NCI-H1694 treated with DMSO at 0.1 percent for 48 hours (cell line): ENCODE measurements around the gene SSX5.
"Not testable (repeated sequence)": the region's sequence is repeated elsewhere in the genome, so short reads cannot be mapped to it uniquely, and the experiment has no call there.

Experiments used
- DNase-seq: peaks from one replicate; lab custom pipeline; 2025; lab: John Stamatoyannopoulos, UW

Gene SSX5

DNA sequence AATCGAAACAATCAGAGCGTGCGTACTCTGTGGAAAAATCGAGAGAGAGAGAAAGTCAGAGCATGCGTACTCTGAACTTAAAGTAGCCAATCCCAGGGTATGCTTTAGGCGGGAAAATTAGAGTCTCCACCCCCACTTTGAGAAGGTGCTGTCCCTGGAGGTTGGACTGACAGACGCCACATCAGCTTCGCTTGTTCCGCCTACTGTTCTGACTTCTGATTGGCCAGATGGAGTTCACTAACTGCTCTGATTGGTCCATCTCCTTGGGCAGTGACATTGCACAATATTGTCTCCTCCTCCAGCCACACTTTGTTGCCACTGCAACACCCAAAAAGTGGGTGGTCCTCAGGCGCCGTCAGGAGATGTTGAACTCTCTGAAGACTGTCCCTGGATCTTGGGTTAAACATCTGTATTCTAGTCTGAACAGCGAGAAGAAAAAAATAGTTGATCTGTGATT is at the start of gene SSX5:
SSX5 (minus strand) TSS at position 51 of the 457 bp plus-strand sequence. CDS start 1,437 bp downstream, outside the sequence.
- no peak for DNase-seq

DNA sequence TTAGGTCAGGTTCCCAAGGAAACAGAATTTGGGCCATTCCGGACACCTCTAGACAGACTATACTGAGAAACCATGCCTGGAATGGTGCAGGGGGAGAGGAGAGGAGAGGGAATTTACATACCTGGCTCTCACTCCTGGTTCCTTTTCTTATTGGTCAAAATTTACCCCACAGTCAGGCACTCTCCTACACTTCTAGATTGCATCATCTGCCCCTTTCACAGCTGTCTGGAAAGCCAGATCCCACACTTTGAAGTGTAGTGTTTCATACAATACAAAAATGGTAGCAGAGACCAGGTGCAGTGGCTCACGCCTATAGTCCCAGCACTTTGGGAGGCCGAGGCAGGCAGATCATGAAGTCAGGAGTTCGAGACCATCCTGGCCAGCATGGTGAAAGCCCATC is 27.6 kb upstream of the SSX5 start:
- DNase-seq: not testable (repeated sequence)

DNA sequence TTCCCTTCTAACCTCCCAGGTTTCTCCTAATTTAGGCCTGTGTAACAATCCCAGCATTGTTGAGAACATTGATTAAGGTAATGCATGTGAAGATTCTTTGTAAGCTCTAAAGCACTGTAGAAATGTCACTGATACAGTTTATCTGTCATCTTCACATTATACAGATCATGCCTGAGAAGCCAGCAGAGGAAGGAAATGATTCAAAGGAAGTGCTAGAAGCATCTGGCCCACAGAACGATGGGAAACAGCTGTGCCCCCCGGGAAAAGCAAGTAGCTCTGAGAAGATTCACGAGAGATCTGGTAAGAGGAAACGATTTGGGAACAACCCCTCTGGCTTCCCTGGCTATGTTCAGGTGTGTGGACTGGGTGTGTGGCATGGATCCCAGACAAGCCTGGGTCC is 17.7 kb upstream of the SSX5 start:
- DNase-seq: not testable (repeated sequence)

GRCh38 chrX:48190024-48190423 is 6.6 kb downstream of the SSX5 start:
- not testable (repeated sequence) for DNase-seq

DNA sequence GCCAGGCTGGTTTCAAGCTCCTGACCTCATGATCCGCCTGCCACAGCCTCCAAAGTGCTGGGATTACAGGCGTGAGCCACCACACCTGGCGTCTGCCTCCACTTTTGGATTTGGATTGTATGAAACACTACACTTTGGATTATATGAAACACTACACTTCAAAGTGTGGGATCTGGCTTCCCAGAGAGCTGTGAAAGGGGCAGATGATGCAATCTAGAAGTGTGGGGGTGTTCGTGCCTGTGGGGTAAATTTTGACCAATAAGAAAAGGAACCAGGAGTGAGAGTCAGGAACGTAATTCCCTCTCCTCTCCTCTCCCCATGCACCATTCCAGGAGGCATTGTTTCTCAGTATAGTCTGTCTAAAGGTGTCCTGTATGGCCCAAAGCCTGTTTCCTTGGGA is 14.7 kb downstream of the SSX5 start:
- not testable (repeated sequence) for DNase-seq

DNA sequence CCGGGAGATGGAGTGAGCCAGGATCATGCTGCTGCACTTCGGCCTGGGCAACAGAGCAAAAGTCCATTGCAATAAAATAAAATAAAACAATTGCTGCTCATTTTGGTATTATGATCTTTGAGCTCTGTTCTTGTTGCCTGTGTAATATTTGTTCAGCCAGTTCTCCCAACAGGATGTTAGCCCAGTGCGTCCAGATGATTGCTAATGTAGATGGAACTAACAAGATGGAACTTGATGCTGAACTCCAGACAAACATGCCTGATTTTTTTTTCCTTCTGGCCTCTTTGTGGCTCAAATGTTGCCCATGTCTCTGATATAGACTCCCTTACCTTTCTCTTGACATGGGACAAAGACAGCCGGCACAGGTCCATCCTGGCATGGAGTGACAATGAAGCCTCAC is 15.8 kb downstream of the SSX5 start:
- DNase-seq: no peak

DNA sequence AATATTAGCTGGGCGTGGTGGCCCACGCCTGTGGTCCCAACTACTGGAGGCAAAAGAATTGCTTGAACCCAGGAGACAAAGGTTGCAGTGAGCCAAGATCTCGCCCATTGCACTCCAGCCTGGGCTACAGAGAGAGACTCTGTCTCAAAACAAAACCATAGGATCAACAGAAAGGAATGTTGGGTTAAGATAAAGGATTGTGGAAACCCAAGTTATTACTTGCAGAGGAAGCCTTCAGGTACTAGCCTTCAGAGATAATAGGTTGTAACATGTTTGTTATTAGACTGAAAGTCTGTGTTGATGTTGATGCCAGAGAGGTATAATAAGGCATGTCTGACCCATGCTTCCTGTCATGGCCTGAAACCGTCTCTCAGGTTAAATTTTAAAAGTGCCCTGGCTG is 16.9 kb downstream of the SSX5 start:
- DNase-seq: no peak

GRCh38 chrX:48166322-48166721 is 30.3 kb downstream of the SSX5 start:
- DNase-seq: not testable (repeated sequence)

GRCh38 chrX:48165241-48165640 is 31.4 kb downstream of the SSX5 start:
- DNase-seq: no peak

- no peak for DNase-seq
Measured at GRCh38 chrX:48156014-48156413, 40.6 kb downstream of the SSX5 start.

DNA sequence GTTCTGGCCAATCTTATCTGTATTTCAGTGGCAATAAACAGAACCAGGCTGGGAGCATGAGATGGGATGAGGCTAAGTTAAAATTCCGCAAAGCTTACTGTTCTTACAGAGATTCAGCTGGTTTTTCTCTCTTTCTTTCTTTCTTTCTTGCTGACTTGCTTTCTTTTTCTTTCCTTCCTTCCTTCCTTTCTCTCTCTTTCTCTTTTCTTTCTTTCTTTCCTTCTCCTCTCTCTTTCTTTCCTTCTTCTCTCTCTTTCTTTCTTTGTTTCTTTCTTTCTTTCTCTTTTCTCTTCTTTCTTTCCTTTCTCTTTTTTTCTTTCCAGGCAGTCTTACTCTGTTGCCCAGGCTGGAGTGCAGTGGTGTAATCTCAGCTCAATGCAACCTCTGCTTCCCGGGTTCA is 41.8 kb downstream of the SSX5 start:
- DNase-seq: no peak

- DNase-seq: no peak
Measured at GRCh38 chrX:48153769-48154168, 42.8 kb downstream of the SSX5 start.

DNA sequence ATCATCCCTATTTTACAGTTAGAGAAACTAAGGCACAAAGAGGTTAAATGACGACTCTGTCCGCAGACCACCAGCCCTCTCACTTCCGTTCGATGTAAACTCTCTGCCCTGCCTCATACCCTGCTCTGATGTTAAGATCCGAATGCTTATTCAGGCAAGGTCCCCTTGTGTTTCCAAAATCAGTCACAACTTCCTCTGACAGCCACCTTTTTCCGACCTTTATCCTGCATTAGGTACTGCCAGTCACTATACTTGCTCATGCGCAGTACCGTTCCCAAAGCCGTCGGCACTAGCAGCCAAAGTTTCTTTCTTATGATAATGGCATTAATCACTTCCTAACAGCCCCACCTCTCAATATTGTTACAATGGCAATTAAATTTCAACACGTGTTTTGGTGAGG is 53.9 kb downstream of the SSX5 start:
- DNase-seq: not testable (repeated sequence)

DNA sequence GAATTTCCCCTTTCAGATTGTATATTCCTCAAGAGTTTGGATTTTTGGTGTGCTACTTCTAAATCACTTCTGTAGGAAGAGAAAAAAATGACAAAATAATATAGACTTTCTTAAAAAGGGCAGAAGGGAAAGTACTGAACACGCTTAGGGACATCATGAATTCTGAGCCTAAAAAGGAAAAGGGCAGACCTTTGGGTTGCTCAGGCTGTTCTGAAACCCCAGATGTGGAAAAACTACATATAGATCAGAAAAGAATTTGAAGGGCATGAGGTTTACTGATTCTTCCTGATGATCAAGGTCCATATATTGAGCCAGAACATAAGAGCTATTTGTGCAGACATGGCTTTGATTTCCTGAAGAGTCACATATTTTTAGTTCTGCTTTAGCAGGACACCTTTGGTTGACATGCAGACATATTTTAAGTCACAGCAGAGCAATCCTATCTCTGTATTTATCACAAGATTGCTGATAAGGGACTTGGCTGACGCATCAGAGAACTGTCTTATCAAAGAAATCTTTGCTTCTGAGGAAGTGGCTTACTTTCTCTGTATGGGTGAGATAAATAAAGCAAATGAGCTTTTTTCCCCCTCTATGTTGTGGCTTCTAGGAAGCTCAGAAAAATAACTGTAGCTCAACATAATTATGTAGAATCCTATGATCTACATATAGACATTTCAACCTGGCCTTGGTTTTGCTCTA is 54.6 kb downstream of the SSX5 start:
- not testable (repeated sequence) for DNase-seq

GRCh38 chrX:48139076-48139475 is 57.5 kb downstream of the SSX5 start:
- not testable (repeated sequence) for DNase-seq
